Measurements from ENCODE around the gene EME1. TPM values are rescaled to one million over a fixed set of nuclear protein-coding genes. Genes with fewer than 3 reads are reported as not detected.

EME1 gene
- total and polyA plus RNA-seq, 2 experiments from 2014 or later: 14.4 to 15.9 TPM

GRCh38 chr17:50355701-50356341, 17.2 kb upstream of the EME1 start:
- no peaks in the 10 kb centered on the region for H3K36me3 ChIP-seq (ENCODE audit: insufficient read depth)
- no peaks in the 10 kb centered on the region for H3K4me1 ChIP-seq (ENCODE audit: insufficient read depth)
- H3K9me2 ChIP-seq (ENCODE audit: insufficient read depth): no peaks in the 10 kb centered on the region
- Mint-ChIP-seq H3K27me3 (ENCODE audit: insufficient read depth, low read depth, poor library complexity) (peaks cover 8% of the 10 kb centered on the region), H3K4me3 (no peak overlapping the region), H3K4me1 (no peaks in the 10 kb centered on the region; the same call in 2 of the 3 replicates), H3K27ac (no peak overlapping the region), H3K9me3 (no peaks in the 10 kb centered on the region; the same call in 2 of the 3 replicates), H3K36me3 (ENCODE audit: low read depth) (peaks cover 53% of the 10 kb centered on the region)
- H3K27me3 ChIP-seq (ENCODE audit: insufficient read depth): no peaks in the 10 kb centered on the region
- no peak overlapping the region for H2AFZ ChIP-seq
- DNase-seq (ENCODE audit: low spot score) (no peak), ATAC-seq (no peak)
- no peaks in the 10 kb centered on the region; the same call in 1 of the 2 replicates for H4K20me1 ChIP-seq (replicated peaks; ENCODE audit: insufficient read depth)
- H3K4me3 ChIP-seq: no peak overlapping the region
- H3K27ac ChIP-seq (ENCODE audit: low read depth): no peak overlapping the region
- no peaks in the 10 kb centered on the region for H3K79me2 ChIP-seq (replicated peaks; ENCODE audit: insufficient read depth)
- no peak overlapping the region for H3K4me2 ChIP-seq
- no peaks in the 10 kb centered on the region for H3F3A ChIP-seq (replicated peaks; ENCODE audit: low read depth)
- TF ChIP-seq ZNF462 (CRISPR knock-in tag; IDR thresholded peaks at IDR 0.05) (no peak), STAT1 (IDR thresholded peaks at IDR 0.05; ENCODE audit: unreplicated experiment) (no peak), CREB1 (CRISPR knock-in tag; IDR thresholded peaks at IDR 0.05; ENCODE audit: low read depth) (no peak), ZNF331 (CRISPR knock-in tag; IDR thresholded peaks at IDR 0.05; ENCODE audit: low read depth) (no peak), ETS1 (IDR thresholded peaks at IDR 0.05) (no peak), CTCF (conservative IDR thresholded peaks at IDR 0.05; ENCODE audit: low read depth in 2 of 2) (no peak), JUNB (IDR thresholded peaks at IDR 0.05; ENCODE audit: unreplicated experiment) (no peak), EZH2phosphoT487 (IDR thresholded peaks at IDR 0.05; ENCODE audit: unreplicated experiment) (no peak), POLR2AphosphoS5 (IDR thresholded peaks at IDR 0.05; ENCODE audit: low read depth) (no peak), NANOG (IDR thresholded peaks at IDR 0.05; ENCODE audit: borderline replicate concordance) (no peak), EZH2 (IDR thresholded peaks at IDR 0.05; ENCODE audit: low read depth, unreplicated experiment) (no peak), REST (IDR thresholded peaks at IDR 0.05; ENCODE audit: unreplicated experiment) (no peak)
